GM12874 (cell line): ENCODE results near the gene RABEP1.
A peak's percentile ranks its signal among the peaks of the same experiment; 100 is the strongest.

Experiments used
- CTCF ChIP-seq: IDR thresholded peaks from 2 replicates; pipeline ENCODE4 v1.5.1; 2011; ENCODE audit warnings: low read depth, mild to moderate bottlenecking, control low read depth, low read length, moderate library complexity; ENCODE audit not compliant: insufficient read depth

RABEP1 gene

GRCh38 chr17:5281814-5282641, at the start of gene RABEP1:
TSS of gene RABEP1 (plus strand) at chr17:5282284. CDS start at chr17:5282487, 203 bp downstream.
- TF ChIP-seq CTCF: 0 out of 2 replicates have a peak, but pooled peaks have one; percentile 7

GRCh38 chr17:5234645-5235576, 47.2 kb upstream of the RABEP1 start, which contains the start of gene SCIMP:
TSS of gene SCIMP (minus strand) at chr17:5234860. CDS start at chr17:5234755, 105 bp downstream.
- no peak for TF ChIP-seq CTCF

GRCh38 chr17:5236938-5237540, 45.0 kb upstream of the RABEP1 start:
- no peak for TF ChIP-seq CTCF

- peak; percentile 82 for TF ChIP-seq CTCF
Observed at GRCh38 chr17:5237541-5238016, 44.5 kb upstream of the RABEP1 start.

- no peak for TF ChIP-seq CTCF
Observed at GRCh38 chr17:5238333-5238732, 43.8 kb upstream of the RABEP1 start.

- TF ChIP-seq CTCF: no peak
Observed at GRCh38 chr17:5241861-5242671, 40.0 kb upstream of the RABEP1 start.
